Right lobe of liver (tissue), 4 donors: ENCODE results near the gene NUDT9.
A peak's percentile ranks its signal among the peaks of the same experiment; 100 is the strongest.

Source experiments
- CTCF ChIP-seq, 4 donors: fragments of 200-600 bp in 3 of 4; fragments of 450-650 bp in 1 of 4; IDR thresholded peaks; one replicate each; pipeline versions ENCODE4 v1.5.1 to v1.8.0; 2016 to 2022; ENCODE audit warnings: antibody characterized with exemption in 4 of 4, mild to moderate bottlenecking in 2 of 4
- POLR2A ChIP-seq: fragments of 450-650 bp; IDR thresholded peaks from one replicate; pipeline ENCODE4 v1.6.1; 2017; ENCODE audit warnings: antibody characterized with exemption, mild to moderate bottlenecking
- donor health status: DM: no; HTN: no; CAD: no.
- donor health status: DM: no; HTN: no; CAD: no.
- donor health status: DM: no; HTN: yes; CAD: no.

- peak in 1 of 4 donors; percentile 16 for TF ChIP-seq CTCF (IDR thresholded peaks at IDR 0.05)
- TF ChIP-seq POLR2A: no peak
Measured at GRCh38 chr4:87423317-87424098, 1.1 kb downstream of the NUDT9 start.
